NK-92 treated with Interleukin-12 subunit alpha and Interleukin-12 subunit beta, amount 100 ng/mL, for 24 hours (cell line): ENCODE results near the gene ADCY2.

ENCODE experiments used
- DNase-seq: peaks from one replicate; lab custom pipeline; 2025; lab: John Stamatoyannopoulos, UW

Gene ADCY2

GRCh38 chr5:7606840-7607465, 211.0 kb downstream of the ADCY2 start:
- no peak for DNase-seq

GRCh38 chr5:7608772-7609171, 212.8 kb downstream of the ADCY2 start:
- no peak for DNase-seq

- no peak for DNase-seq
These were observed 213.8 kb downstream of the ADCY2 start for GRCh38 chr5:7609726-7610125.

GRCh38 chr5:7610531-7611177, 214.7 kb downstream of the ADCY2 start:
- DNase-seq: no peak

GRCh38 chr5:7611518-7611917, 215.6 kb downstream of the ADCY2 start:
- no peak for DNase-seq

- no peak for DNase-seq
These were observed 219.7 kb downstream of the ADCY2 start for GRCh38 chr5:7615566-7616061.

- DNase-seq: no peak
These were observed 221.0 kb downstream of the ADCY2 start for GRCh38 chr5:7616897-7617296.

- DNase-seq: no peak
These were observed 226.6 kb downstream of the ADCY2 start for GRCh38 chr5:7622498-7622897.

- no peak for DNase-seq
These were observed 229.8 kb downstream of the ADCY2 start for GRCh38 chr5:7625740-7626139.

GRCh38 chr5:7628248-7628647, 232.3 kb downstream of the ADCY2 start:
- DNase-seq: no peak

- DNase-seq: no peak
These were observed 232.9 kb downstream of the ADCY2 start for GRCh38 chr5:7628820-7629219.

- no peak for DNase-seq
These were observed 233.6 kb downstream of the ADCY2 start for GRCh38 chr5:7629561-7629960.

GRCh38 chr5:7634837-7635236, 238.9 kb downstream of the ADCY2 start:
- no peak for DNase-seq

GRCh38 chr5:7638456-7638855, 242.5 kb downstream of the ADCY2 start:
- no peak for DNase-seq

- no peak for DNase-seq
These were observed 246.1 kb downstream of the ADCY2 start for GRCh38 chr5:7642029-7642428.

- no peak for DNase-seq
These were observed 248.8 kb downstream of the ADCY2 start for GRCh38 chr5:7644723-7645122.

GRCh38 chr5:7650755-7651154, 254.8 kb downstream of the ADCY2 start:
- no peak for DNase-seq

- DNase-seq: no peak
These were observed 257.1 kb downstream of the ADCY2 start for GRCh38 chr5:7653046-7653445.

- DNase-seq: no peak
These were observed 261.2 kb downstream of the ADCY2 start for GRCh38 chr5:7657153-7657552.

GRCh38 chr5:7659420-7659819, 263.5 kb downstream of the ADCY2 start:
- DNase-seq: no peak

- no peak for DNase-seq
These were observed 266.4 kb downstream of the ADCY2 start for GRCh38 chr5:7662289-7662688.

- DNase-seq: no peak
These were observed 267.9 kb downstream of the ADCY2 start for GRCh38 chr5:7663808-7664207.

GRCh38 chr5:7664208-7664607, 268.3 kb downstream of the ADCY2 start:
- DNase-seq: no peak

- DNase-seq: no peak
These were observed 271.4 kb downstream of the ADCY2 start for GRCh38 chr5:7667216-7667767.
